ENCODE results near the gene AP4M1.
A peak's percentile ranks its signal among the peaks of the same experiment; 100 is the strongest.

AP4M1 gene, protein sequence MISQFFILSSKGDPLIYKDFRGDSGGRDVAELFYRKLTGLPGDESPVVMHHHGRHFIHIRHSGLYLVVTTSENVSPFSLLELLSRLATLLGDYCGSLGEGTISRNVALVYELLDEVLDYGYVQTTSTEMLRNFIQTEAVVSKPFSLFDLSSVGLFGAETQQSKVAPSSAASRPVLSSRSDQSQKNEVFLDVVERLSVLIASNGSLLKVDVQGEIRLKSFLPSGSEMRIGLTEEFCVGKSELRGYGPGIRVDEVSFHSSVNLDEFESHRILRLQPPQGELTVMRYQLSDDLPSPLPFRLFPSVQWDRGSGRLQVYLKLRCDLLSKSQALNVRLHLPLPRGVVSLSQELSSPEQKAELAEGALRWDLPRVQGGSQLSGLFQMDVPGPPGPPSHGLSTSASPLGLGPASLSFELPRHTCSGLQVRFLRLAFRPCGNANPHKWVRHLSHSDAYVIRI
- total RNA-seq, result 12.3 to 23.8 (median 14.1) reads per million in 9 experiments

DNA sequence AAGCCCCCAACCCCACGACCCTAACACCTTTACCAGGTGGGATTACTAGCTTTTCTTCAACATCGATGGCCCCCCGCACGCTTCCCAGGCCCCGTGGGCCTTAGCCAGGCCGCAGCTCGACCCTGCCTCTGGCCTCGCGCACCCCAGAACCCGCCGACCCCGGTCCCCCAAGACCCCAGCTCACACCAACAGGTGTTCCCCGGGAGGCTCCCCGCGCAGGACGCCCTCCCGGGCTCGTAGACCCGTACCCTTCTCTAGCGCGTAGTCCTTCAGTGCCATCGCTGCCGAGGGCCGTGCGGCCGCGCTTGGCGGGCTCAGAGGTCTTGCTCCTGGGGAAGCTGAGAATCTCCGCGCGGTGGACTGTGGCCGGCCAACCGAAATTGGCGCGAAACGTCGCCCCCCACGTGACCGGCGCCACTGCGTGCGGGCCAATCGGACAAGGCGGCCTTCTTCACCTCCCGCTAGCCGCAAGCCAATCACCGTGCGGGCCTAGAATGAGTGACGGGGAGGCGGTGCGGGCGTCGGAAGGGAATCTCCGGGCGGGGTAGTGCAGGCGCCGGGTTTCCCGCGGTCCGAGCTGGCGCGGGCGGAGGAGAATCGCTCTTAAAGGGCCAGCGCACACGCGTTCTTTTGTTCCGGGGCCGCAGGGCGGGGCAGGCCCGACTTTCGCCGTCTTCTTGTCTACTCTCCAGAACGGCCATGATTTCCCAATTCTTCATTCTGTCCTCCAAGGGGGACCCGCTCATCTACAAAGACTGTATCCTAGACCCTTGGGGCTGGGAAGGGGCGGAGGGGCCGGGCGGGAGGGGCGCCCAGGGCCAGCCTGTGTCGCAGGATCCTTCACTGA lies at the start of gene AP4M1, which contains the start of gene MCM7:
AP4M1 (plus strand) TSS at position 628 of the 847 bp plus-strand sequence; CDS start at position 700, 72 bp downstream.
MCM7 (minus strand) TSS at position 382 of the 847 bp plus-strand sequence; CDS start at position 279, 103 bp downstream.
- no peaks in the 10 kb centered on the region for H3K9me3 Mint-ChIP-seq
- peaks cover 68% of the 10 kb centered on the region for H3K36me3 Mint-ChIP-seq (ENCODE audit: insufficient read depth)

DNA sequence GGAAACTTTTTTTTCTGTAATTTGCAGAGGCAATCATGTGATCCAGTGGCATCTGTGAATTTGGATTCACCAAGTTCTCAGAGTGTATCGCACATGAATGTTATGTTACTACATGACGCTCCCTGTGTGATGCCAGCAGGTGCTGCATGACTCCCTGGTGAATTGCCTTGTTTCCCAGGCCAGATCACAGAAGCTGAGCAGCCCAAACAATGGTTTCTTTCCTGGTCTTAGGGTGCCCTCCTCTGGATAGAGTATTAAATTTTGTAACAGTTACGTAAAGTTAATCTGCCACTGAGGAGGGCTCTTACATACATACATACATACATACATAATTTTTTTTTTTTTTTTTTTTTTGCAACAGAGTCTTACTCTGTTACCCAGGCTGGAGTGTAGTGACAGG lies 48.2 kb upstream of the AP4M1 start:
- Mint-ChIP-seq H3K27me3 (no peaks in the 10 kb centered on the region), H3K36me3 (ENCODE audit: insufficient read depth) (peaks cover 28% of the 10 kb centered on the region), H3K4me3 (no peak overlapping the region), H3K4me1 (ENCODE audit: low read depth in 2 of 2) (peaks cover 7% of the 10 kb centered on the region in 2 donors), H3K9me3 (no peaks in the 10 kb centered on the region), H3K27ac (no peak overlapping the region)
- DNase-seq (peak in 1 of 3 experiments; percentile 20), ATAC-seq (replicated peaks) (no peak)

More for the DNA sequence above, at the start of gene AP4M1, which contains the start of gene MCM7:
- DNase-seq (peak; percentile 91 to 93 (median 93)), ATAC-seq (replicated peaks) (peak; percentile 82)
- peak within 1 kb of the TSS; percentile 92 to 96 for H3K4me3 Mint-ChIP-seq
- peak within 1 kb of the TSS; percentile 98 to 99 for H3K27ac Mint-ChIP-seq
- H3K4me1 Mint-ChIP-seq (ENCODE audit: low read depth in 2 of 2), result peaks cover 29 to 30% of the 10 kb centered on the region in 2 donors
- no peaks in the 10 kb centered on the region for H3K27me3 Mint-ChIP-seq

DNA sequence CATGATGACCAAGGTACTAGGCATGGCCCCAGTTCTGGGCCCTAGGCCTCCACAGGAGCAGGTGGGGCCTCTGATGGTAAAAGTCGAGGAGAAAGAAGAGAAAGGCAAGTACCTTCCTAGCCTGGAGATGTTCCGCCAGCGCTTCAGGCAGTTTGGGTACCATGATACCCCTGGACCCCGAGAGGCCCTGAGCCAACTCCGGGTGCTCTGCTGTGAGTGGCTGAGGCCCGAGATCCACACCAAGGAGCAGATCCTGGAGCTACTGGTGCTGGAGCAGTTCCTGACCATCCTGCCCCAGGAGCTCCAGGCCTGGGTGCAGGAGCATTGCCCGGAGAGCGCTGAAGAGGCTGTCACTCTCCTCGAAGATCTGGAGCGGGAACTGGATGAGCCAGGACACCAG lies 44.4 kb upstream of the AP4M1 start:
- H3K4me3 Mint-ChIP-seq, result no peak overlapping the region
- no peaks in the 10 kb centered on the region for H3K4me1 Mint-ChIP-seq (ENCODE audit: low read depth in 2 of 2)
- H3K9me3 Mint-ChIP-seq, result no peaks in the 10 kb centered on the region
- H3K27me3 Mint-ChIP-seq, result no peaks in the 10 kb centered on the region
- no peak overlapping the region for H3K27ac Mint-ChIP-seq
- DNase-seq (no peak), ATAC-seq (replicated peaks) (no peak)
- H3K36me3 Mint-ChIP-seq (ENCODE audit: insufficient read depth), result peaks cover 24% of the 10 kb centered on the region

DNA sequence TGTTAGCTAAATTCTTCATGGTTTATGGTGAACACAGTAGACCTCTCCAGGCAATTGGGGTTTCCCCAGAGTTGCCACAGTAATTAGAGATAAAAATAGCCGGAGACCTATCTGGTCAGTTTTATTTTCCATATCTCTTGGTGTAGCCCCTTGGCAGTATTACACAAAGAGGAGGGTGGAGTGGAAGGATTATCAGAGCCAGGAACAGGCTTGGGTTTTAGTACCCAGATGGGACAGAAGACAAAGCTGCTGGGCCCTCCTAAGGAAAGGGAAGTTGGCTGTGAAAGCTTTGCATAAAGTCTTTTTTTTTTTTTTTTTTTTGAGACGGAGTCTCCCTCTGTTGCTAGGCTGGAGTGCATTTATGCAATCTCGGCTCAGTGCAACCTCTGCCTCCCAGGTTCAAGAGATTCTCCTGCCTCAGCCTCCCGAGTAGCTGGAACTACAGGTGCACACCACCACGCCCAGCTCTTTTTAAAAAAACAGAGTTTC lies 42.1 kb upstream of the AP4M1 start:
- Mint-ChIP-seq H3K27me3 (no peaks in the 10 kb centered on the region), H3K9me3 (no peaks in the 10 kb centered on the region), H3K27ac (peak overlapping the region in 1 of 2 donors; percentile 58), H3K4me1 (ENCODE audit: low read depth in 2 of 2) (peaks cover 0 to 1% of the 10 kb centered on the region in 2 donors), H3K4me3 (no peak overlapping the region), H3K36me3 (ENCODE audit: insufficient read depth) (peaks cover 41% of the 10 kb centered on the region)
- ATAC-seq (replicated peaks), result no peak
- no peak for DNase-seq

DNA sequence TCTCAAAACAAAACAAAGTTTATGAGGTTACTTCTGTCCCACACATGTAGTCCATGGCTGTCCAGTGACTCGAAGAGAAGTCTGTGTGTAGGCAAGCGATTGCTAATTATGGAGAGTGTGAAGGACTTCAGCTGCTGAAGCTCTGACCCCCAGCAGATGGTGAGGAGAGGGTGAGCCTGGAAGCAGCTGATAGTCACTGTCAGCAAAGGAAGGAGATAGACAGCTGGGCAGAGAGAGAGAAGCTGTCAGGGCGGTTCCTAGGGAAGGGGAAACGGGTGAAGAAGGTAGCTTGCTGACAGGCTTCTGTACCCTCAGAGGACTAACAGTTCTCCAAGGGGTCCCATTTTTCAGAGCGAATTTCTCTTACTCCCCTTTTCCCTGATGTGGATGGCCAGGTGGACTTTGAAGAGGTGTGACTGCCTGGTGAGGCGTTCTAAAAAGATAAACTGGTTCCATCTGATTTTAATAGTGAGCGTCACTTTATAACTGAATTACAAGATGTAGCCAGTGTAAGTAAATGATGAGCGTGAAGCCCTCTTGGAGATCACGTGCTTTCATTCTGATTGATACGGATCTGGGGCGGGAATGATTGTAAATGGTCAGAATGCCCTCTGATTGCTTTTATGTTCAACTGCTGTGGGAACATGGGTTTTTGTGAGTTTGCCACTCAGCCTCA lies 39.8 kb upstream of the AP4M1 start:
- ATAC-seq (replicated peaks), result no peak
- H3K36me3 Mint-ChIP-seq (ENCODE audit: insufficient read depth), result peaks cover 44% of the 10 kb centered on the region
- DNase-seq, result no peak
- peaks cover 0 to 1% of the 10 kb centered on the region in 2 donors for H3K4me1 Mint-ChIP-seq (ENCODE audit: low read depth in 2 of 2)
- H3K27ac Mint-ChIP-seq, result peak overlapping the region in 1 of 2 donors; percentile 75
- no peaks in the 10 kb centered on the region for H3K27me3 Mint-ChIP-seq
- H3K9me3 Mint-ChIP-seq, result no peaks in the 10 kb centered on the region
- H3K4me3 Mint-ChIP-seq, result no peak overlapping the region

DNA sequence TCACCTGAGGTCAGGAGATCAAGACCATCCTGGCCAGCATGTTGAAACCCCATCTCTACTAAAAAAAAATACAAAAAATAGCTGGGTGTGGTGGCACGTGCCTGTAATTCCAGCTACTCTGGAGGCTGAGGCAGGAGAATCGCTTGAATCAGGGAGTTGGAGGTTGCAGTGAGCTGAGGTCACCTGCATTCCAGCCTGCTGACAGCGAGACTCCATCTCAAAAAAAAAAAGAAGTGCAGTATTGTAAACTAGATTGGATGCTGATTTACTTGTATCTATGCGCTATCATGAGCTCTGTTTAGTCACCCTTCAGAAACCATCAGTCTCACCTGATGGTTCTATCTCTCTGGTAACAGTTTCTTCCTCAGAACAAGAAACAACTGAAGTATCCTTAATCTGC lies 38.1 kb upstream of the AP4M1 start:
- no peak for ATAC-seq (replicated peaks)
- H3K27ac Mint-ChIP-seq, result no peak overlapping the region
- peaks cover 34% of the 10 kb centered on the region for H3K36me3 Mint-ChIP-seq (ENCODE audit: insufficient read depth)
- H3K4me1 Mint-ChIP-seq (ENCODE audit: low read depth in 2 of 2), result peaks cover 0 to 1% of the 10 kb centered on the region in 2 donors
- no peaks in the 10 kb centered on the region for H3K9me3 Mint-ChIP-seq
- no peaks in the 10 kb centered on the region for H3K27me3 Mint-ChIP-seq
- no peak for DNase-seq
- no peak overlapping the region for H3K4me3 Mint-ChIP-seq

DNA sequence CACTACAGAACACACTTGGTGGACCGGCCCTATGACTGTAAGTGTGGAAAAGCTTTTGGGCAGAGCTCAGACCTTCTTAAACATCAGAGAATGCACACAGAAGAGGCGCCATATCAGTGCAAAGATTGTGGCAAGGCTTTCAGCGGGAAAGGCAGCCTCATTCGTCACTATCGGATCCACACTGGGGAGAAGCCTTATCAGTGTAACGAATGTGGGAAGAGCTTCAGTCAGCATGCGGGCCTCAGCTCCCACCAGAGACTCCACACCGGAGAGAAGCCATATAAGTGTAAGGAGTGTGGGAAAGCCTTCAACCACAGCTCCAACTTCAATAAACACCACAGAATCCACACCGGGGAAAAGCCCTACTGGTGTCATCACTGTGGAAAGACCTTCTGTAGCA lies 37.3 kb upstream of the AP4M1 start:
- peaks cover 0 to 1% of the 10 kb centered on the region in 2 donors for H3K4me1 Mint-ChIP-seq (ENCODE audit: low read depth in 2 of 2)
- peaks cover 30% of the 10 kb centered on the region for H3K36me3 Mint-ChIP-seq (ENCODE audit: insufficient read depth)
- no peaks in the 10 kb centered on the region for H3K9me3 Mint-ChIP-seq
- DNase-seq (no peak), ATAC-seq (replicated peaks) (no peak)
- no peaks in the 10 kb centered on the region for H3K27me3 Mint-ChIP-seq
- no peak overlapping the region for H3K27ac Mint-ChIP-seq
- no peak overlapping the region for H3K4me3 Mint-ChIP-seq

DNA sequence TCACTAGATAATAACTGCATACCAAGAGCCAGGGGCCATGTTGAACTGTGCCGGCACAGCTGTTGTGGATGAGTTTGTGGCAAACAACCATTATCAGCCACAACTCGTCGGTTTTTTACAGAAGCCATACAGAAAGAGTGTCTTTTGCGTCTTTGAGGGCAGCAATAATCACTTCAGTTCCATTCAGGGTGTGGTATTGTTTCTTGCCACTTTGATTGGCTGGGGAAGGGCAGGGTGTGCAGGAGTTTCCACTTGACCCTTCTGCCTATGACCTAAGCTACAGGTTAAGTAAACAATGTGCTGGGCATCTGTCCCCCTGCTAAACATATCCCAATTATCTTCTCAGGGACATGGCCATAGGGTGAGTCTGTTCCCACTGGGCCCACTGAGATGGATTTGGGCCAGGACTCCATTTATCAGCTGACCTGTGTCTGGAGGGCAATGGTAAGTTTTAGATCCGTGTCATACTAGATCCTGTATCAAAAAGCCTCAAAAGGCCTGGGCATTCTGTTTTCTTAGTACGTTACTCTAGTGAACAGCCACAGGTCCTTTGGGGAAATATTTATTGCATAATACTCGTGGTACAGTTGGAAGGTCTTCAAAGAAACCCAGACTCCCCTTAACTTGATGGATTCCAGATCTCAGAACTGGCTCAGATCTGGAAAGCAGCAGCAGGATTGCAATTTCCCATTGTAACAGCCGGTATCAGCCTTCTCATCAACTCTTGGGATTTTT lies 35.8 kb upstream of the AP4M1 start:
- Mint-ChIP-seq H3K27ac (no peak overlapping the region), H3K4me3 (no peak overlapping the region), H3K9me3 (no peaks in the 10 kb centered on the region), H3K4me1 (ENCODE audit: low read depth in 2 of 2) (peaks cover 0 to 1% of the 10 kb centered on the region in 2 donors), H3K36me3 (ENCODE audit: insufficient read depth) (peaks cover 31% of the 10 kb centered on the region), H3K27me3 (no peaks in the 10 kb centered on the region)
- no peak for DNase-seq
- ATAC-seq (replicated peaks), result no peak

DNA sequence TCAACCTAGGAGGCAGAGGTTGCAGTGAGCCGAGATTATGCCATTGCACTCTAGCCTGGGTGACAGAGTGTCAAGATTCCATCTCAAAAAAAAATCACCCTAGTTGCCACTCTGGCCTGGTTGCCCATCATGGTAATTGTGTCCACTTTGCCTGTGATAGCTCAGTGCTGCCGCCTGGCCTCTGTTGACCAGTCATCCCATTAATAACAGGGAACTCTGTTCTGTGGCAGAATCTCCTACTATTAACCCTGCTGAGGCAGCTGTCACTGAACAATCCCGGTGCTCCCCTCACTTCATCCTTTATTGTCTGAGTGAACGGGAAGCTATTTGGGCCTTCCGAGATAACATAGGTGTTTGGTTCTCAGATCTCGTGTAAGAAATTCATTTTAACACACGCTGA lies 34.5 kb upstream of the AP4M1 start:
- peaks cover 39% of the 10 kb centered on the region for H3K36me3 Mint-ChIP-seq (ENCODE audit: insufficient read depth)
- no peak overlapping the region for H3K27ac Mint-ChIP-seq
- ATAC-seq (replicated peaks), result no peak
- no peaks in the 10 kb centered on the region for H3K27me3 Mint-ChIP-seq
- H3K4me1 Mint-ChIP-seq (ENCODE audit: low read depth in 2 of 2), result peaks cover 0 to 1% of the 10 kb centered on the region in 2 donors
- no peak overlapping the region for H3K4me3 Mint-ChIP-seq
- peaks cover 0 to 5% of the 10 kb centered on the region in 2 donors for H3K9me3 Mint-ChIP-seq
- DNase-seq, result no peak

DNA sequence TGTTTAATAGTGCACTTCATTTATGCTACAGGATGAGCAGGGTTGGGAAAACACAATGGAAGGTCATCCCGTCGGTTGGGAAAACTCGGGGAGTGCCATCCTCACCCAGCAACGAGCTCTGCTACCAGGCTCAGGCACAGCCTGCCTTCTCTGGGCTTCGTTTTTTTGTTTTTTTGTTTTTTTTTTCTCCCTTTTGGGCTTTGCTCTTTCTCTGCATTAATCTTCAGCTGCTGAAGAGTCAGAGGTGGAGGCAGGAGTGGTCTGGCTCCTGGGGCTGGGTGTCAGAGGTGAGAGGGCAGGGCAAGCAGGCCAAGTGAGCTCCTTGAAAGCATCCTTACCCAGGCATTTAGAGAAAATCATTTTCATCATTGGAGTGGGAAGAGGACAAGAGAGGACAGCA lies 31.5 kb upstream of the AP4M1 start:
- Mint-ChIP-seq H3K27me3 (no peaks in the 10 kb centered on the region), H3K4me3 (no peak overlapping the region), H3K36me3 (ENCODE audit: insufficient read depth) (peaks cover 50% of the 10 kb centered on the region), H3K4me1 (ENCODE audit: low read depth in 2 of 2) (no peaks in the 10 kb centered on the region), H3K9me3 (peaks cover 0 to 10% of the 10 kb centered on the region in 2 donors), H3K27ac (no peak overlapping the region)
- no peak for DNase-seq
- ATAC-seq (replicated peaks), result no peak

DNA sequence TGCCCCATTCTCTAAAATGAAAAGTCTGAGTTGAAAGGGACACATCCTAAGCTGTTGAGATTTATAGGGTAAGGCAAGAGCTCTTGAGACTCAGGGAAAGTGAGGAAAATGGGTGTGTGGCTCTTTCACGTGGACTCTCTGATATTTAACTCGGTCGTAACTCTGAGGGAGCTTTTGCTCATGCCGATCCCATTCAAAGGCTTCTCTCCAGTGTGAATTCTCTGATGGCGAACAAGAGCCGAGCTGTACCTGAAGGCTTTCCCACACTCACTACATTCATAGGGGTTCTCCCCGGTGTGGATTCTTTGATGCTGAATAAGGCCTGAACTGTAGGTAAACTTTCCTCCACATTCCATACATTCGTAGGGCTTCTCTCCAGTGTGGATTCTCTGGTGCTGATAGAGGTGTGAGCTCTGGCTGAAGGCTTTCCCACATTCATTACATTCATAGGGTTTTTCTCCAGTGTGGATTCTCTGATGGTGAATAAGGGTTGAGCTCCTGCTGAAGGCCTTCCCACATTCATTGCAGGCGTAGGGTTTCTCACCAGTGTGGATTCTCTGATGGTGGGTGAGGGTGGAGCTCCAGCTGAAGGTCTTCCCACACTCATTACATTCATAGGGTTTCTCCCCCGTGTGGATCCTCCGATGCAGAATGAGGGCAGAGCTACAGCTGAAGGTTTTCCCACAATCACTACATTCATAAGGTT lies 30.3 kb upstream of the AP4M1 start:
- ATAC-seq (replicated peaks) (no peak), DNase-seq (no peak)
- H3K4me1 Mint-ChIP-seq (ENCODE audit: low read depth in 2 of 2), result no peaks in the 10 kb centered on the region
- no peaks in the 10 kb centered on the region for H3K27me3 Mint-ChIP-seq
- no peak overlapping the region for H3K4me3 Mint-ChIP-seq
- H3K27ac Mint-ChIP-seq, result no peak overlapping the region
- H3K9me3 Mint-ChIP-seq, result peaks cover 0 to 10% of the 10 kb centered on the region in 2 donors
- peaks cover 61% of the 10 kb centered on the region for H3K36me3 Mint-ChIP-seq (ENCODE audit: insufficient read depth)

DNA sequence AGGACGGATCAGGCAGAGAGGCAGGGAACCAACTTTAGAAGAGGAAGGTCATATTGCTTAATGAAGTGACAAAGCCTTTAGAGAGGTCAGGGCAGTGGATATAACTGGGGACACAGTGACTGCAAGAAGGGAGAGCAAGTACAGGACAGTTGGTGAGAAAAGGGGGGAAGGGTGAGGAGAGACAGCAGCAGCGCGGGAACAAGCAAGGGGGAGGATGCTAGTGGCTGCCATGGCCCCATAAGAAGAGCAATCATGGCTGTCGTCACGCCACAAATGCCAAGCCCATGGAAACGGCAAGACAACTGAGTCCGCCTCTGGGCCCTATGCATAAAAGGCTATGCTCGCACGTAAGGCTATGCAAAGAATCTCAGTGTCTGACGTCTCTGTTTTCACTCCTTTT lies 29.0 kb upstream of the AP4M1 start:
- no peak overlapping the region for H3K4me3 Mint-ChIP-seq
- H3K9me3 Mint-ChIP-seq, result peaks cover 0 to 10% of the 10 kb centered on the region in 2 donors
- no peak for ATAC-seq (replicated peaks)
- H3K36me3 Mint-ChIP-seq (ENCODE audit: insufficient read depth), result peaks cover 73% of the 10 kb centered on the region
- peaks cover 0 to 3% of the 10 kb centered on the region in 2 donors for H3K4me1 Mint-ChIP-seq (ENCODE audit: low read depth in 2 of 2)
- peak overlapping the region in 1 of 2 donors; percentile 55 for H3K27ac Mint-ChIP-seq
- H3K27me3 Mint-ChIP-seq, result no peaks in the 10 kb centered on the region
- DNase-seq, result no peak
